Measurements from ENCODE around the gene SPATC1L.

- TF ChIP-seq, protein P1, sequence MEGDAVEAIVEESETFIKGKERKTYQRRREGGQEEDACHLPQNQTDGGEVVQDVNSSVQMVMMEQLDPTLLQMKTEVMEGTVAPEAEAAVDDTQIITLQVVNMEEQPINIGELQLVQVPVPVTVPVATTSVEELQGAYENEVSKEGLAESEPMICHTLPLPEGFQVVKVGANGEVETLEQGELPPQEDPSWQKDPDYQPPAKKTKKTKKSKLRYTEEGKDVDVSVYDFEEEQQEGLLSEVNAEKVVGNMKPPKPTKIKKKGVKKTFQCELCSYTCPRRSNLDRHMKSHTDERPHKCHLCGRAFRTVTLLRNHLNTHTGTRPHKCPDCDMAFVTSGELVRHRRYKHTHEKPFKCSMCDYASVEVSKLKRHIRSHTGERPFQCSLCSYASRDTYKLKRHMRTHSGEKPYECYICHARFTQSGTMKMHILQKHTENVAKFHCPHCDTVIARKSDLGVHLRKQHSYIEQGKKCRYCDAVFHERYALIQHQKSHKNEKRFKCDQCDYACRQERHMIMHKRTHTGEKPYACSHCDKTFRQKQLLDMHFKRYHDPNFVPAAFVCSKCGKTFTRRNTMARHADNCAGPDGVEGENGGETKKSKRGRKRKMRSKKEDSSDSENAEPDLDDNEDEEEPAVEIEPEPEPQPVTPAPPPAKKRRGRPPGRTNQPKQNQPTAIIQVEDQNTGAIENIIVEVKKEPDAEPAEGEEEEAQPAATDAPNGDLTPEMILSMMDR (tag by site-specific recombination; IDR thresholded peaks at IDR 0.05) = no peak
- no peak for TF ChIP-seq ZFP3 (tag by site-specific recombination; IDR thresholded peaks at IDR 0.05; ENCODE audit: low read depth)
- no peak for TF ChIP-seq ZNF133 (tag by site-specific recombination; IDR thresholded peaks at IDR 0.05)
- TF ChIP-seq ZNF785 (tag by site-specific recombination; IDR thresholded peaks at IDR 0.05) = no peak
- no peak for TF ChIP-seq ZBTB20 (tag by site-specific recombination; IDR thresholded peaks at IDR 0.05)
- TF ChIP-seq ZNF707 (tag by site-specific recombination; IDR thresholded peaks at IDR 0.05) = no peak
- TF ChIP-seq SP2 (tag by site-specific recombination; IDR thresholded peaks at IDR 0.05) = no peak
- TF ChIP-seq, protein P2, sequence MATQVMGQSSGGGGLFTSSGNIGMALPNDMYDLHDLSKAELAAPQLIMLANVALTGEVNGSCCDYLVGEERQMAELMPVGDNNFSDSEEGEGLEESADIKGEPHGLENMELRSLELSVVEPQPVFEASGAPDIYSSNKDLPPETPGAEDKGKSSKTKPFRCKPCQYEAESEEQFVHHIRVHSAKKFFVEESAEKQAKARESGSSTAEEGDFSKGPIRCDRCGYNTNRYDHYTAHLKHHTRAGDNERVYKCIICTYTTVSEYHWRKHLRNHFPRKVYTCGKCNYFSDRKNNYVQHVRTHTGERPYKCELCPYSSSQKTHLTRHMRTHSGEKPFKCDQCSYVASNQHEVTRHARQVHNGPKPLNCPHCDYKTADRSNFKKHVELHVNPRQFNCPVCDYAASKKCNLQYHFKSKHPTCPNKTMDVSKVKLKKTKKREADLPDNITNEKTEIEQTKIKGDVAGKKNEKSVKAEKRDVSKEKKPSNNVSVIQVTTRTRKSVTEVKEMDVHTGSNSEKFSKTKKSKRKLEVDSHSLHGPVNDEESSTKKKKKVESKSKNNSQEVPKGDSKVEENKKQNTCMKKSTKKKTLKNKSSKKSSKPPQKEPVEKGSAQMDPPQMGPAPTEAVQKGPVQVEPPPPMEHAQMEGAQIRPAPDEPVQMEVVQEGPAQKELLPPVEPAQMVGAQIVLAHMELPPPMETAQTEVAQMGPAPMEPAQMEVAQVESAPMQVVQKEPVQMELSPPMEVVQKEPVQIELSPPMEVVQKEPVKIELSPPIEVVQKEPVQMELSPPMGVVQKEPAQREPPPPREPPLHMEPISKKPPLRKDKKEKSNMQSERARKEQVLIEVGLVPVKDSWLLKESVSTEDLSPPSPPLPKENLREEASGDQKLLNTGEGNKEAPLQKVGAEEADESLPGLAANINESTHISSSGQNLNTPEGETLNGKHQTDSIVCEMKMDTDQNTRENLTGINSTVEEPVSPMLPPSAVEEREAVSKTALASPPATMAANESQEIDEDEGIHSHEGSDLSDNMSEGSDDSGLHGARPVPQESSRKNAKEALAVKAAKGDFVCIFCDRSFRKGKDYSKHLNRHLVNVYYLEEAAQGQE (tag by site-specific recombination; IDR thresholded peaks at IDR 0.05) = no peak
- TF ChIP-seq ZNF26 (tag by site-specific recombination; IDR thresholded peaks at IDR 0.05) = no peak
- no peak for TF ChIP-seq ZNF202 (tag by site-specific recombination; IDR thresholded peaks at IDR 0.05; ENCODE audit: borderline replicate concordance)
These were observed 2.8 kb downstream of the SPATC1L start for GRCh38 chr21:46181436-46181835.

All from HEK293 (cell line).